GM23248 (cell line): ENCODE measurements around the gene XRN1. TPM values are rescaled to one million over a fixed set of nuclear protein-coding genes. Genes with fewer than 3 reads are reported as not detected.

Source experiments
- DNase-seq: peaks from one replicate; pipeline ENCODE4 v3.0.0-alpha.2; 2015
- H2AFZ ChIP-seq: fragments of 200-600 bp; sonication (generic); 2 replicates; pipeline ENCODE4 v1.6.1; 2016; ENCODE audit warnings: antibody characterized with exemption
- H3F3A ChIP-seq: fragments of 200-600 bp; sonication (generic); 2 replicates; pipeline ENCODE4 v1.6.1; 2016; ENCODE audit warnings: mild to moderate bottlenecking, antibody characterized with exemption, mixed run types; ENCODE audit not compliant: insufficient read depth
- H3K27ac ChIP-seq: fragments of 200-600 bp; sonication (generic); 2 replicates; pipeline ENCODE4 v1.5.1; 2016; ENCODE audit warnings: mild to moderate bottlenecking
- H3K27me3 ChIP-seq: fragments of 200-600 bp; sonication (generic); replicated peaks from 2 replicates; pipeline ENCODE4 v1.6.1; 2016; ENCODE audit warnings: mild to moderate bottlenecking; ENCODE audit not compliant: insufficient read depth
- H3K36me3 ChIP-seq: fragments of 200-600 bp; sonication (generic); 2 replicates; pipeline ENCODE4 v1.6.1; 2016; ENCODE audit warnings: low read depth, mild to moderate bottlenecking
- H3K4me1 ChIP-seq: fragments of 200-600 bp; sonication (generic); 2 replicates; pipeline ENCODE4 v1.6.1; 2016; ENCODE audit warnings: mild to moderate bottlenecking; ENCODE audit not compliant: insufficient read depth
- H3K4me2 ChIP-seq: fragments of 200-600 bp; sonication (generic); one replicate; pipeline ENCODE4 v1.6.1; 2016; ENCODE audit warnings: mild to moderate bottlenecking; ENCODE audit not compliant: unreplicated experiment
- H3K4me3 ChIP-seq: fragments of 200-600 bp; sonication (generic); 2 replicates; pipeline ENCODE4 v1.5.1; 2016; ENCODE audit warnings: mild to moderate bottlenecking
- H3K79me2 ChIP-seq: fragments of 200-600 bp; sonication (generic); 2 replicates; pipeline ENCODE4 v1.6.1; 2016; ENCODE audit warnings: mild to moderate bottlenecking; ENCODE audit not compliant: insufficient read depth
- H3K9ac ChIP-seq: fragments of 200-600 bp; sonication (generic); 2 replicates; pipeline ENCODE4 v1.6.1; 2016; ENCODE audit warnings: mild to moderate bottlenecking
- H3K9me2 ChIP-seq: fragments of 200-600 bp; sonication (generic); 2 replicates; pipeline ENCODE4 v1.6.1; 2016; ENCODE audit warnings: mixed run types, mild to moderate bottlenecking, moderate library complexity; ENCODE audit not compliant: insufficient read depth
- H3K9me3 ChIP-seq: fragments of 200-600 bp; sonication (generic); one replicate; pipeline ENCODE4 v1.6.1; 2017; ENCODE audit warnings: low read depth
- H4K20me1 ChIP-seq: fragments of 200-600 bp; sonication (generic); 2 replicates; pipeline ENCODE4 v1.6.0; 2016; ENCODE audit not compliant: insufficient read depth
- EZH2 ChIP-seq: fragments of 200-600 bp; sonication (generic); IDR thresholded peaks from 2 replicates; pipeline ENCODE4 v1.6.1; 2018; ENCODE audit warnings: antibody characterized with exemption, mild to moderate bottlenecking; ENCODE audit not compliant: insufficient read depth, poor library complexity, severe bottlenecking
- EZH2phosphoT487 ChIP-seq: fragments of 200-600 bp; sonication (generic); IDR thresholded peaks from 2 replicates; pipeline ENCODE4 v1.6.1; 2018; ENCODE audit warnings: antibody characterized with exemption, moderate library complexity, mild to moderate bottlenecking, low read depth; ENCODE audit not compliant: insufficient read depth
- WGBS, 2 experiments: methylation state at CpG; one replicate each; pipeline ENCODE4 v1.1.6; 2015 to 2017; ENCODE audit warnings: low lambda C conversion rate in 2 of 2, low coverage in 1 of 2; ENCODE audit errors: missing lambda C conversion rate in 2 of 2; 5-methylcytosine and 5-hydroxymethylcytosine counted together
- in situ Hi-C: fragments of 300-500 bp; cut with MboI; formaldehyde crosslinking; loops from 2 replicates; pipeline ENCODE4 v1.15.0; 2020
- polyA plus RNA-seq: library from polyadenylated mRNA; unstranded; fragments of >200 nt; fragmentation: Nextera tagmentation; extraction: Ambion mirVana; gene quantifications from 2 replicates; pipeline ENCODE4 v1.2.1, GENCODE V29; 2016
- total RNA-seq: library from RNA; depleted of rRNA; stranded (reverse); fragments of >200 nt; shearing (Covaris generic); gene quantifications from 2 replicates; pipeline ENCODE4 v1.2.3, GENCODE V29; 2014

The XRN1 gene
- total and polyA plus RNA-seq, 2 experiments from 2014 or later, result 17.5 to 35.0 TPM

GRCh38 chr3:142489572-142490323 is 41.9 kb upstream of the XRN1 start:
- H3K9me3 ChIP-seq, result no peaks in the 10 kb centered on the region
- H3K27ac ChIP-seq, result no peak overlapping the region
- no peak overlapping the region for H3K4me3 ChIP-seq
- no peak for DNase-seq
- H3K9me2 ChIP-seq, result no peaks in the 10 kb centered on the region
- TF ChIP-seq EZH2, result no peak
- TF ChIP-seq EZH2phosphoT487, result no peak
- no peaks in the 10 kb centered on the region for H3F3A ChIP-seq
- no peak overlapping the region for H3K4me2 ChIP-seq
- no peaks in the 10 kb centered on the region for H3K27me3 ChIP-seq
- WGBS, 2 experiments, result 95 to 98% methylated on average over 5 of the region's 5 CpGs
- no peak overlapping the region for H3K9ac ChIP-seq
- in situ Hi-C loops, result no loop called here
- H2AFZ ChIP-seq, result no peak overlapping the region
- H4K20me1 ChIP-seq, result no peaks in the 10 kb centered on the region
- H3K36me3 ChIP-seq, result peaks cover 61% of the 10 kb centered on the region
- no peaks in the 10 kb centered on the region for H3K4me1 ChIP-seq
- no peaks in the 10 kb centered on the region for H3K79me2 ChIP-seq

- TF ChIP-seq EZH2 (no peak), EZH2phosphoT487 (no peak)
- Histone ChIP-seq H3K9me3 (no peaks in the 10 kb centered on the region), H2AFZ (no peak overlapping the region), H3K4me2 (no peak overlapping the region), H3K4me3 (no peak overlapping the region), H3K4me1 (no peaks in the 10 kb centered on the region), H3K27me3 (no peaks in the 10 kb centered on the region), H3K79me2 (no peaks in the 10 kb centered on the region), H3K9ac (no peak overlapping the region), H4K20me1 (no peaks in the 10 kb centered on the region), H3K9me2 (no peaks in the 10 kb centered on the region), H3K27ac (no peak overlapping the region), H3F3A (no peaks in the 10 kb centered on the region), H3K36me3 (peaks cover 67% of the 10 kb centered on the region)
- no peak for DNase-seq
- in situ Hi-C loops, result no loop called here
- WGBS, 2 experiments, result 97 to 99% methylated on average over 4 of the region's 4 CpGs
Observed at GRCh38 chr3:142484912-142485435, 37.1 kb upstream of the XRN1 start.

GRCh38 chr3:142481196-142481595 is 33.4 kb upstream of the XRN1 start:
- 98% methylated on average over 2 of the region's 2 CpGs for WGBS, 2 experiments
- Histone ChIP-seq H2AFZ (no peak overlapping the region), H3K4me2 (no peak overlapping the region), H3K36me3 (peaks cover 46% of the 10 kb centered on the region), H3K9me2 (no peaks in the 10 kb centered on the region), H3K9ac (no peak overlapping the region), H3K4me1 (no peaks in the 10 kb centered on the region), H3K4me3 (no peak overlapping the region), H3K79me2 (no peaks in the 10 kb centered on the region), H3K9me3 (no peaks in the 10 kb centered on the region), H3F3A (no peaks in the 10 kb centered on the region), H3K27ac (no peak overlapping the region), H3K27me3 (no peaks in the 10 kb centered on the region), H4K20me1 (no peaks in the 10 kb centered on the region)
- no peak for TF ChIP-seq EZH2
- no peak for TF ChIP-seq EZH2phosphoT487
- peak; percentile 4 for DNase-seq
- in situ Hi-C loops, result no loop called here

GRCh38 chr3:142470826-142471225 is 23.0 kb upstream of the XRN1 start:
- Histone ChIP-seq H3K36me3 (peaks cover 4% of the 10 kb centered on the region), H3K27me3 (no peaks in the 10 kb centered on the region), H3K4me3 (no peak overlapping the region), H3K9me3 (no peaks in the 10 kb centered on the region), H3K9ac (no peak overlapping the region), H3K27ac (no peak overlapping the region), H2AFZ (no peak overlapping the region), H3F3A (no peaks in the 10 kb centered on the region), H4K20me1 (no peaks in the 10 kb centered on the region), H3K9me2 (no peaks in the 10 kb centered on the region), H3K4me1 (no peaks in the 10 kb centered on the region), H3K79me2 (no peaks in the 10 kb centered on the region), H3K4me2 (no peak overlapping the region)
- in situ Hi-C loops, result no loop called here
- no peak for DNase-seq
- 97 to 99% methylated on average over 4 of the region's 4 CpGs for WGBS, 2 experiments
- no peak for TF ChIP-seq EZH2
